T-helper 2 cell treated with Interferon-gamma antibody and Interleukin-4, amounts not matched to agents 5 μg/mL and 100 μg/mL, for 36 hours (primary cell): ENCODE measurements around the gene TEAD4.

Experiments
- DNase-seq: peaks from one replicate; pipeline ENCODE4 v3.0.0; 2021; ENCODE audit warnings: low spot score
- H3K27ac Mint-ChIP-seq: one replicate; pipeline ENCODE4 v1.8.0; 2021; ENCODE audit warnings: mild to moderate bottlenecking, mixed read lengths
- H3K27me3 Mint-ChIP-seq: one replicate; pipeline ENCODE4 v1.8.0; 2021; ENCODE audit warnings: low read depth, mixed read lengths
- H3K36me3 Mint-ChIP-seq: one replicate; pipeline ENCODE4 v1.8.0; 2021; ENCODE audit warnings: low read depth, mixed read lengths
- H3K4me1 Mint-ChIP-seq: one replicate; pipeline ENCODE4 v1.8.0; 2021; ENCODE audit warnings: low read depth, mixed read lengths
- H3K4me3 Mint-ChIP-seq: one replicate; pipeline ENCODE4 v1.8.0; 2022; ENCODE audit warnings: mild to moderate bottlenecking, moderate library complexity, mixed read lengths
- H3K9me3 Mint-ChIP-seq: one replicate; pipeline ENCODE4 v1.8.0; 2021; ENCODE audit warnings: mixed read lengths

TEAD4 gene

DNA sequence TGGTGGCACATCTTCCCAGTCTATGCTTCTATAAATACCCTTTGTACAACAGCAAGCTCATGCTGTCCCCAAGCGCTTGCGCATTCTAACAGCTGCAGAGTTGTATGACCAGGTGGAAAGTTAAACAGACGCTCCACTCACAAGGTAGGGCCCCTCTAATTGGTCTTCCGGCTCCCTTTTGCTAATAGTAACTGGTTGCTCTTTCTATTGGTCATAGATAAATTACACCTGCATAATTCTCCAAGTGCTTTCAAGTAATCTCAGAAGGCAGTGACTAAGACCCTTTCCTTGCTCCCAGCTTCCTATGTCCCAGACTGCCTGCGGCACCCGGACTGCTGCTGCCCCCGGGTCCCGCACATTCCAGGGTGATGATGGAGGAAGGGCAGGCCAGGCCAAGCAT is 111.9 kb downstream of the TEAD4 start:
- Mint-ChIP-seq H3K27me3 (peaks cover 18% of the 10 kb centered on the region), H3K9me3 (no peaks in the 10 kb centered on the region), H3K4me3 (no peak overlapping the region), H3K27ac (no peak overlapping the region), H3K36me3 (no peaks in the 10 kb centered on the region), H3K4me1 (no peaks in the 10 kb centered on the region)
- DNase-seq: no peak

DNA sequence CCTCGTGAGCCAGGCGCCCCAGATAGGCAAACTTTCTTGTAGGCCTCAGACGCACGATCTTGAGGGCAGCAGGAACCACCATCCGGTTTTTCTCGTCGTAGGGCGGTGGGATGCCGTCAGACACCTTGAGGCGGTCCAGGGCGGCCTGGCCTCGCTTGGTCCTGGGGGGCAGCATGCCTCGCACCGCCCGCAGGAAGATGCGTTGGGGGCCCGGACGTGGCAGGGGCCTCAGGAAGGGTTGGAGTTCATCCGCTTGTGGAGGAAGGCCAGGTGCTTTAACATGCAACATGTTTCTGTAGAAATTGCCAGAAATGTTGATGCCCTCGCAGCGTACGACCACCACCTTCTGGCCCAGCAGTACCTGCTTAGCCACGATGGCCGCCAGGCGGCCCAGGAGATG is 112.5 kb downstream of the TEAD4 start:
- no peaks in the 10 kb centered on the region for H3K36me3 Mint-ChIP-seq
- DNase-seq: no peak
- peaks cover 19% of the 10 kb centered on the region for H3K27me3 Mint-ChIP-seq
- no peak overlapping the region for H3K4me3 Mint-ChIP-seq
- H3K4me1 Mint-ChIP-seq: peaks cover 2% of the 10 kb centered on the region
- H3K9me3 Mint-ChIP-seq: no peaks in the 10 kb centered on the region
- H3K27ac Mint-ChIP-seq: no peak overlapping the region

DNA sequence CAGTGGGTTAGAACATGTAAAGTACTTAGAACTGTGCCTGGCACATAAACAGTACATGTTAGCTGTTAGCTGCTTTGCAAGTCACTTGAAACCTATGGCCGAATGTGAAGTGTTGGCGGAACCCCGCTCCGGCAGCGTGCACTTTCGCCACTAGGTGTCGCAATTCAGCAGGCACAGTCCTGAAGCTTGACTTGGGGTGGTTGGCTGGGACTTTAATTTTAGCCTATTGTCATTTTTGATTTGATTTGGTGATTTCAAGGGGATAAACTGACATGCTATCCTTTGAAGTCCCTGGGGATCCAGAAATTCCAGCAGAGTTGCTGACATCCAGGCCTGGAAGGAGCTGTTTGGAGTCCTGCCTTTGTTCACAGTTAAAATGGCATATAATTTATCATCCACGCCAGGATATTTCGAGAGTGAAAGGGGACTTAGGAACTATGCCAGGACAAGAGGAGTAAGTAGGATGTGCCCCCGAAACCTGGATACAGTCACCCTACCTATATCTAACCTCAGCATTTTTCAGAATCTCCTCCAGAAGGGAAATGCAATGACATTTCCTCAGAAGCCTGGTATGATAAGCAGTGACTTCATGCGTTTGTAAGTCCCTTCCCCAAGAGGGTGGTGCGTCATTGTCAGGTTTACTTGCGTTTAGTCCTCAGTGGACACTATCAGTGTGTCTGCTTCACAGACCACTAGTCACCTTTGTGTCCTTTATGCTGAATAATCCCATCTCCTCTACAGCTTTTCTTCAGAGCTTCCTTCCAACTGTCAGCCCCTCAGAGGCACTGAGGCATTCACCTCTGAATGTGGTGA is 114.4 kb downstream of the TEAD4 start:
- peak; percentile 74 for DNase-seq
- no peak overlapping the region for H3K27ac Mint-ChIP-seq
- H3K4me3 Mint-ChIP-seq: no peak overlapping the region
- H3K9me3 Mint-ChIP-seq: no peaks in the 10 kb centered on the region
- H3K36me3 Mint-ChIP-seq: no peaks in the 10 kb centered on the region
- H3K4me1 Mint-ChIP-seq: peaks cover 7% of the 10 kb centered on the region
- peaks cover 26% of the 10 kb centered on the region for H3K27me3 Mint-ChIP-seq

- no peaks in the 10 kb centered on the region for H3K36me3 Mint-ChIP-seq
- no peaks in the 10 kb centered on the region for H3K9me3 Mint-ChIP-seq
- H3K4me1 Mint-ChIP-seq: peaks cover 7% of the 10 kb centered on the region
- no peak overlapping the region for H3K27ac Mint-ChIP-seq
- no peak for DNase-seq
- peaks cover 28% of the 10 kb centered on the region for H3K27me3 Mint-ChIP-seq
- H3K4me3 Mint-ChIP-seq: peak overlapping the region; percentile 19
Observed at GRCh38 chr12:3075315-3075714, 116.1 kb downstream of the TEAD4 start.

- Mint-ChIP-seq H3K27me3 (peaks cover 33% of the 10 kb centered on the region), H3K4me3 (peak within 1 kb of the TSS; percentile 69), H3K4me1 (peaks cover 7% of the 10 kb centered on the region), H3K36me3 (no peaks in the 10 kb centered on the region), H3K9me3 (no peaks in the 10 kb centered on the region), H3K27ac (no peak within 1 kb of the TSS)
- peak; percentile 56 for DNase-seq
Observed at GRCh38 chr12:3076730-3077571, 117.8 kb downstream of the TEAD4 start, which contains the start of gene TSPAN9. Gene TSPAN9, plus strand, starts transcription at chr12:3077379. Its CDS starts 123,815 bp downstream, at chr12:3201194.

GRCh38 chr12:3077572-3078081 is 118.4 kb downstream of the TEAD4 start:
- Mint-ChIP-seq H3K36me3 (no peaks in the 10 kb centered on the region), H3K27me3 (peaks cover 33% of the 10 kb centered on the region), H3K9me3 (no peaks in the 10 kb centered on the region), H3K4me1 (peaks cover 7% of the 10 kb centered on the region), H3K27ac (no peak overlapping the region), H3K4me3 (peak overlapping the region; percentile 49)
- DNase-seq: no peak

DNA sequence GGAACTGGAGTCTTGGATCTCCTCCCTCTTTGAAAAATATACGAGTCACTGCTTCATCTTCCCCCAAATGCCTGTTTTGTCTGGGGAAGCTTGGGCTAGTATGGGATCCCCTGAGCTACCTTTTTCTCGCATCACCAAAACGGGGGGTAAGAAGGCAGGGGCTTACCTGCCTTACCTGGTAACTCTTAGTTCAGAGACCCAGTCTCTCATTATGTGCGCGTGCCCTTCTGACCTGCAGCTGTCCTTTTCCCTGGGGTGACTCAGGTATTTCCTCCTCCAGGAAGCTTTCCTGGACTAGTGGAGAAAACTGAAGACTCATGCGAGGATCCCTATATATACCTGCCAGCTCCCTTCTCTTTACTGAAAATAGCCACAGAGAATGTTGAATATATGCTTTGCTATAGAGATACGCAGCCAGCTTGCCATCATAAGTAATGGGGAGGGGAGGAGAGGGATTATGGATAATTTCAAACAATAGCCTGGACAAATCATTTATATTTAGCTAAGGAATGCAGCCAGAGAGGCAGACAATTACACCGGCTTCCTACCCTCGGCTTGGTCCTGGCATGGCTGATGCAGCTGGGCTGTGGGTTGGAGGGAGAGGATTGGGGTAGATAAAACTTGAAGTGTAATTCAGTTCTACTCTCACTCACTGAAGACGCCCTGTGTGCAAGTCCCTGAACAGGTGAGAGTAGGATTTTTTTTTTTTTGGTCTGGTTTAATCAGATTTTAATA is 119.1 kb downstream of the TEAD4 start:
- H3K36me3 Mint-ChIP-seq: no peaks in the 10 kb centered on the region
- peak overlapping the region; percentile 49 for H3K4me3 Mint-ChIP-seq
- H3K27ac Mint-ChIP-seq: no peak overlapping the region
- DNase-seq: no peak
- H3K27me3 Mint-ChIP-seq: peaks cover 33% of the 10 kb centered on the region
- no peaks in the 10 kb centered on the region for H3K9me3 Mint-ChIP-seq
- H3K4me1 Mint-ChIP-seq: peaks cover 7% of the 10 kb centered on the region

DNA sequence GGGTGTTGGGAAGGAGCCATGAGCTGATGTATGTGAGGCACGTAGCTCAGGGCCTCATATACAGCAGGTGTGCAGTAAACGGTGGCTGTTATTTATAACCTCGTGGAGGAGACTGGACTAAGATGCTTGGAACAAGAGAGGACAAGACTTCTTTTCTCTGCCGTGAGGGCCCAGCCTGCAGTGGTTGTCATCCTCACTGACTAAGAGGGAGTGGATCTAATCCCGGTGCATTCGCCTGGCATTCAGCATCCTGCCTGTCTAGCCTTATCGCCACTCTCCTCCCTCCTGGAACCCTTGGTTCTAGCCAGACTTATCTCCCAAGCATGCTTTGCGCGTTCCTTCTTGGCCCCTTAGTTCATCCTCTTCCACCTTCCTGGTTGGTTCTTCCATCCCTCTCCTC is 121.9 kb downstream of the TEAD4 start:
- H3K4me1 Mint-ChIP-seq: peaks cover 7% of the 10 kb centered on the region
- no peak overlapping the region for H3K4me3 Mint-ChIP-seq
- peaks cover 22% of the 10 kb centered on the region for H3K27me3 Mint-ChIP-seq
- H3K27ac Mint-ChIP-seq: no peak overlapping the region
- DNase-seq: no peak
- H3K36me3 Mint-ChIP-seq: no peaks in the 10 kb centered on the region
- no peaks in the 10 kb centered on the region for H3K9me3 Mint-ChIP-seq

- H3K36me3 Mint-ChIP-seq: no peaks in the 10 kb centered on the region
Observed at GRCh38 chr12:3081886-3082285, 122.7 kb downstream of the TEAD4 start.

GRCh38 chr12:3083241-3083920 is 124.2 kb downstream of the TEAD4 start:
- H3K9me3 Mint-ChIP-seq: no peaks in the 10 kb centered on the region
- H3K27ac Mint-ChIP-seq: no peak overlapping the region
- no peaks in the 10 kb centered on the region for H3K36me3 Mint-ChIP-seq
- H3K4me3 Mint-ChIP-seq: no peak overlapping the region
- peaks cover 14% of the 10 kb centered on the region for H3K27me3 Mint-ChIP-seq
- H3K4me1 Mint-ChIP-seq: no peaks in the 10 kb centered on the region
- DNase-seq: no peak

More at GRCh38 chr12:3081886-3082285, 122.7 kb downstream of the TEAD4 start:
- Mint-ChIP-seq H3K27ac (no peak overlapping the region), H3K9me3 (no peaks in the 10 kb centered on the region), H3K4me3 (no peak overlapping the region), H3K27me3 (peaks cover 21% of the 10 kb centered on the region), H3K4me1 (peaks cover 4% of the 10 kb centered on the region)
- DNase-seq: no peak

GRCh38 chr12:3083921-3084347 is 124.7 kb downstream of the TEAD4 start:
- Mint-ChIP-seq H3K4me1 (no peaks in the 10 kb centered on the region), H3K27me3 (peaks cover 12% of the 10 kb centered on the region), H3K27ac (no peak overlapping the region), H3K9me3 (no peaks in the 10 kb centered on the region), H3K4me3 (no peak overlapping the region), H3K36me3 (no peaks in the 10 kb centered on the region)
- DNase-seq: no peak

- no peak overlapping the region for H3K4me3 Mint-ChIP-seq
- no peaks in the 10 kb centered on the region for H3K9me3 Mint-ChIP-seq
- no peak overlapping the region for H3K27ac Mint-ChIP-seq
- no peaks in the 10 kb centered on the region for H3K36me3 Mint-ChIP-seq
- peaks cover 7% of the 10 kb centered on the region for H3K27me3 Mint-ChIP-seq
- H3K4me1 Mint-ChIP-seq: no peaks in the 10 kb centered on the region
- no peak for DNase-seq
Observed at GRCh38 chr12:3084742-3085141, 125.5 kb downstream of the TEAD4 start.
